GM23248 (cell line): Measurements from ENCODE around the gene ENOX1. TPM values are rescaled to one million over a fixed set of nuclear protein-coding genes. Genes with fewer than 3 reads are reported as not detected.

Experiments used
- DNase-seq: peaks from one replicate; pipeline ENCODE4 v3.0.0-alpha.2; 2015
- H2AFZ ChIP-seq: fragments of 200-600 bp; sonication (generic); 2 replicates; pipeline ENCODE4 v1.6.1; 2016; ENCODE audit warnings: antibody characterized with exemption
- H3F3A ChIP-seq: fragments of 200-600 bp; sonication (generic); 2 replicates; pipeline ENCODE4 v1.6.1; 2016; ENCODE audit warnings: mild to moderate bottlenecking, antibody characterized with exemption, mixed run types; ENCODE audit not compliant: insufficient read depth
- H3K27ac ChIP-seq: fragments of 200-600 bp; sonication (generic); 2 replicates; pipeline ENCODE4 v1.5.1; 2016; ENCODE audit warnings: mild to moderate bottlenecking
- H3K27me3 ChIP-seq: fragments of 200-600 bp; sonication (generic); replicated peaks from 2 replicates; pipeline ENCODE4 v1.6.1; 2016; ENCODE audit warnings: mild to moderate bottlenecking; ENCODE audit not compliant: insufficient read depth
- H3K36me3 ChIP-seq: fragments of 200-600 bp; sonication (generic); 2 replicates; pipeline ENCODE4 v1.6.1; 2016; ENCODE audit warnings: low read depth, mild to moderate bottlenecking
- H3K4me1 ChIP-seq: fragments of 200-600 bp; sonication (generic); 2 replicates; pipeline ENCODE4 v1.6.1; 2016; ENCODE audit warnings: mild to moderate bottlenecking; ENCODE audit not compliant: insufficient read depth
- H3K4me2 ChIP-seq: fragments of 200-600 bp; sonication (generic); one replicate; pipeline ENCODE4 v1.6.1; 2016; ENCODE audit warnings: mild to moderate bottlenecking; ENCODE audit not compliant: unreplicated experiment
- H3K4me3 ChIP-seq: fragments of 200-600 bp; sonication (generic); 2 replicates; pipeline ENCODE4 v1.5.1; 2016; ENCODE audit warnings: mild to moderate bottlenecking
- H3K79me2 ChIP-seq: fragments of 200-600 bp; sonication (generic); 2 replicates; pipeline ENCODE4 v1.6.1; 2016; ENCODE audit warnings: mild to moderate bottlenecking; ENCODE audit not compliant: insufficient read depth
- H3K9ac ChIP-seq: fragments of 200-600 bp; sonication (generic); 2 replicates; pipeline ENCODE4 v1.6.1; 2016; ENCODE audit warnings: mild to moderate bottlenecking
- H3K9me2 ChIP-seq: fragments of 200-600 bp; sonication (generic); 2 replicates; pipeline ENCODE4 v1.6.1; 2016; ENCODE audit warnings: mixed run types, mild to moderate bottlenecking, moderate library complexity; ENCODE audit not compliant: insufficient read depth
- H3K9me3 ChIP-seq: fragments of 200-600 bp; sonication (generic); one replicate; pipeline ENCODE4 v1.6.1; 2017; ENCODE audit warnings: low read depth
- H4K20me1 ChIP-seq: fragments of 200-600 bp; sonication (generic); 2 replicates; pipeline ENCODE4 v1.6.0; 2016; ENCODE audit not compliant: insufficient read depth
- EZH2 ChIP-seq: fragments of 200-600 bp; sonication (generic); IDR thresholded peaks from 2 replicates; pipeline ENCODE4 v1.6.1; 2018; ENCODE audit warnings: antibody characterized with exemption, mild to moderate bottlenecking; ENCODE audit not compliant: insufficient read depth, poor library complexity, severe bottlenecking
- EZH2phosphoT487 ChIP-seq: fragments of 200-600 bp; sonication (generic); IDR thresholded peaks from 2 replicates; pipeline ENCODE4 v1.6.1; 2018; ENCODE audit warnings: antibody characterized with exemption, moderate library complexity, mild to moderate bottlenecking, low read depth; ENCODE audit not compliant: insufficient read depth
- WGBS, 2 experiments: methylation state at CpG; one replicate each; pipeline ENCODE4 v1.1.6; 2015 to 2017; ENCODE audit warnings: low lambda C conversion rate in 2 of 2, low coverage in 1 of 2; ENCODE audit errors: missing lambda C conversion rate in 2 of 2; 5-methylcytosine and 5-hydroxymethylcytosine counted together
- in situ Hi-C: fragments of 300-500 bp; cut with MboI; formaldehyde crosslinking; loops from 2 replicates; pipeline ENCODE4 v1.15.0; 2020
- polyA plus RNA-seq: library from polyadenylated mRNA; unstranded; fragments of >200 nt; fragmentation: Nextera tagmentation; extraction: Ambion mirVana; gene quantifications from 2 replicates; pipeline ENCODE4 v1.2.1, GENCODE V29; 2016
- total RNA-seq: library from RNA; depleted of rRNA; stranded (reverse); fragments of >200 nt; shearing (Covaris generic); gene quantifications from 2 replicates; pipeline ENCODE4 v1.2.3, GENCODE V29; 2014

ENOX1 gene
- total and polyA plus RNA-seq, 2 experiments from 2014 or later, result 1.8 to 3.2 TPM

DNA sequence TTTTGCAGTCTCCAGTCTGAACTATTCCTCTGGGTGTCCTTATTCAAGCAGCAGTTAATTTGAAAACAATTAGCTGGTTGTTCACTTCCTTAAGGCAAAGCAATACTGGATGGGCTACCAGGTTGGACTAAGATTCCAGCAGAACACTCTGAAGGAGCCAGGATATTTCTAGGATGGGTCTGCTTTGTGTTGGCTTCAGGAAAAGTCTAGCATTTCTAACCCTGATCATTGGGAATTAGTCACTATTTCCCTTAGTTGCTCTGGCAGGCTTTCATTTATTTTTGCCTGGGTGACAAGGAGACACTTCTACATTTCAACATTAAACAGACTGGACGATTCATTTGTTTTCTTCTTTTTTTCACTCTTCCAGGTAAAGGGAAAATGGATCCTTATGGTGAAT is 228.4 kb downstream of the ENOX1 start:
- Histone ChIP-seq H3K36me3 (no peaks in the 10 kb centered on the region), H2AFZ (no peak overlapping the region), H3K27me3 (no peaks in the 10 kb centered on the region), H3K9ac (no peak overlapping the region), H3K9me3 (no peaks in the 10 kb centered on the region), H3K4me1 (no peaks in the 10 kb centered on the region), H4K20me1 (no peaks in the 10 kb centered on the region), H3K27ac (no peak overlapping the region), H3K9me2 (no peaks in the 10 kb centered on the region; the same call in 1 of the 2 replicates), H3K4me3 (no peak overlapping the region), H3K4me2 (no peak overlapping the region), H3K79me2 (no peaks in the 10 kb centered on the region), H3F3A (no peaks in the 10 kb centered on the region)
- in situ Hi-C loops, result no loop called here
- 25 to 27% methylated on average over 1 of the region's 1 CpG for WGBS, 2 experiments
- TF ChIP-seq EZH2 (no peak), EZH2phosphoT487 (no peak)
- no peak for DNase-seq

- no peaks in the 10 kb centered on the region for H3K79me2 ChIP-seq
- in situ Hi-C loops, result no loop called here
- H3K36me3 ChIP-seq, result no peaks in the 10 kb centered on the region
- H3K27me3 ChIP-seq, result no peaks in the 10 kb centered on the region
- H3K9me2 ChIP-seq, result no peaks in the 10 kb centered on the region
- H3K4me1 ChIP-seq, result no peaks in the 10 kb centered on the region
- no peak overlapping the region for H2AFZ ChIP-seq
- no peaks in the 10 kb centered on the region for H3F3A ChIP-seq
- H3K27ac ChIP-seq, result no peak overlapping the region
- 92% methylated on average over 2 of the region's 2 CpGs for WGBS, 2 experiments
- no peak overlapping the region for H3K4me2 ChIP-seq
- H3K4me3 ChIP-seq, result no peak overlapping the region
- no peak for TF ChIP-seq EZH2
- TF ChIP-seq EZH2phosphoT487, result no peak
- no peak overlapping the region for H3K9ac ChIP-seq
- H4K20me1 ChIP-seq, result no peaks in the 10 kb centered on the region
- no peak for DNase-seq
- no peaks in the 10 kb centered on the region for H3K9me3 ChIP-seq
Observed at GRCh38 chr13:43555667-43556066, 231.1 kb downstream of the ENOX1 start.

- no peaks in the 10 kb centered on the region for H3K9me2 ChIP-seq
- TF ChIP-seq EZH2phosphoT487, result no peak
- no peak for TF ChIP-seq EZH2
- H2AFZ ChIP-seq, result no peak overlapping the region
- in situ Hi-C loops, result no loop called here
- H3K79me2 ChIP-seq, result no peaks in the 10 kb centered on the region
- H3K27me3 ChIP-seq, result no peaks in the 10 kb centered on the region
- no peak overlapping the region for H3K4me3 ChIP-seq
- H3F3A ChIP-seq, result no peaks in the 10 kb centered on the region
- H3K9ac ChIP-seq, result no peak overlapping the region
- 89 to 96% methylated on average over 3 of the region's 3 CpGs for WGBS, 2 experiments
- H3K27ac ChIP-seq, result no peak overlapping the region
- H3K4me2 ChIP-seq, result no peak overlapping the region
- H3K36me3 ChIP-seq, result no peaks in the 10 kb centered on the region
- no peaks in the 10 kb centered on the region for H4K20me1 ChIP-seq
- no peaks in the 10 kb centered on the region for H3K4me1 ChIP-seq
- no peak for DNase-seq
- no peaks in the 10 kb centered on the region for H3K9me3 ChIP-seq
Observed at GRCh38 chr13:43551897-43552456, 234.8 kb downstream of the ENOX1 start.

DNA sequence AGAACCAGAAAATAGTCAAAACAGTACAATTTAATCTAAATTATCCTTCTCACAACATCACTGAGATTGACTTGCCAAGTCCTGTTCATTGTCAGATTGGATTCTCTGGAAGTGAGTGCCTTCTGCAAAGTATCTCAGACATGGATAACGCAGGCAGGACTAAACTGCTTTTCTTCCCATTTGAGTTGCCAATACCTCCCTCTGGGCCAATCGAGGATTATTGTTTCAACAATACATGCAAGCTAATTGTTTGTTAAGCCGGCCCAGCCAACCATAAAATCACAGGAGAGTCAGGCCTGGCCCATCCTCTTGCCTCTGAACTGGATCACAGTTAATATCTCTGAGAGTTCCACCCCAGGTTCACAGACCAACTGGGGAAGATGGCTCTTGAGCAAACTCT is 240.0 kb downstream of the ENOX1 start:
- no peaks in the 10 kb centered on the region for H4K20me1 ChIP-seq
- no peak for TF ChIP-seq EZH2
- no peak for TF ChIP-seq EZH2phosphoT487
- H3K27me3 ChIP-seq, result no peaks in the 10 kb centered on the region
- H3K9me3 ChIP-seq, result no peaks in the 10 kb centered on the region
- H3K9ac ChIP-seq, result no peak overlapping the region
- H3K27ac ChIP-seq, result no peak overlapping the region
- H3F3A ChIP-seq, result peaks cover 16% of the 10 kb centered on the region
- no peak for DNase-seq
- no peaks in the 10 kb centered on the region for H3K79me2 ChIP-seq
- in situ Hi-C loops, result no loop called here
- no peaks in the 10 kb centered on the region for H3K36me3 ChIP-seq
- no peak overlapping the region for H3K4me2 ChIP-seq
- no peak overlapping the region for H3K4me3 ChIP-seq
- H3K4me1 ChIP-seq, result peaks cover 10% of the 10 kb centered on the region; the same call in 1 of the 2 replicates
- no peaks in the 10 kb centered on the region for H3K9me2 ChIP-seq
- no peak overlapping the region for H2AFZ ChIP-seq
- 66 to 75% methylated on average over 3 of the region's 3 CpGs for WGBS, 2 experiments
